SK-N-SH treated with all-trans-retinoic acid at 6 μM for 48 hours (cell line): ENCODE data around the gene PARD3B.

Experiments
- ATAC-seq: fragments of 200-7000 bp; cut with Tn5 transposase; 3 replicates; pipeline ENCODE4 v1.9.1; 2020; ENCODE audit warnings: mild to moderate bottlenecking, moderate library complexity
- ARNTL ChIP-seq: fragments of 450-650 bp; formaldehyde crosslinking; IDR thresholded peaks from 2 replicates; pipeline ENCODE4 v1.5.0; 2020; ENCODE audit warnings: low read depth, mild to moderate bottlenecking, moderate library complexity, borderline replicate concordance
- BACH2 ChIP-seq: fragments of 250-450 bp; sonication (Bioruptor Pico); IDR thresholded peaks from 2 replicates; pipeline ENCODE4 v1.9.0; 2021; ENCODE audit warnings: mild to moderate bottlenecking, borderline replicate concordance
- ESRRG ChIP-seq: fragments of 250-450 bp; sonication (Bioruptor Pico); IDR thresholded peaks from 2 replicates; pipeline ENCODE4 v1.6.1; 2021; ENCODE audit warnings: mild to moderate bottlenecking
- GLIS3 ChIP-seq: fragments of 250-450 bp; sonication (Bioruptor Pico); IDR thresholded peaks from 2 replicates; pipeline ENCODE4 v1.5.0; 2020; ENCODE audit warnings: mild to moderate bottlenecking, moderate library complexity
- ISL1 ChIP-seq: fragments of 250-450 bp; sonication (Bioruptor Pico); IDR thresholded peaks from 2 replicates; pipeline ENCODE4 v2.1.2; 2022; ENCODE audit warnings: mild to moderate bottlenecking, moderate library complexity
- OSR1 ChIP-seq: fragments of 250-450 bp; sonication (Bioruptor Pico); IDR thresholded peaks from 2 replicates; pipeline ENCODE4 v1.8.0; 2022; ENCODE audit warnings: moderate library complexity, mild to moderate bottlenecking, inconsistent platforms
- PPARA ChIP-seq: fragments of 250-450 bp; sonication (Bioruptor Pico); IDR thresholded peaks from 2 replicates; pipeline ENCODE4 v1.5.0; 2020; ENCODE audit warnings: mild to moderate bottlenecking, borderline replicate concordance
- RARB ChIP-seq: fragments of 250-450 bp; sonication (Bioruptor Pico); IDR thresholded peaks from 2 replicates; pipeline ENCODE4 v1.8.0; 2021; ENCODE audit warnings: mild to moderate bottlenecking, moderate library complexity
- SNAI2 ChIP-seq: fragments of 250-450 bp; sonication (Bioruptor Pico); IDR thresholded peaks from 2 replicates; pipeline ENCODE4 v1.5.0; 2020; ENCODE audit warnings: mild to moderate bottlenecking, moderate library complexity
- TCF4 ChIP-seq: fragments of 250-450 bp; sonication (Bioruptor Pico); IDR thresholded peaks from 2 replicates; pipeline ENCODE4 v1.8.0; 2021; ENCODE audit warnings: mild to moderate bottlenecking, moderate library complexity, borderline replicate concordance
- TOX ChIP-seq: fragments of 250-450 bp; sonication (Bioruptor Pico); IDR thresholded peaks from 2 replicates; pipeline ENCODE4 v1.8.0; 2021; ENCODE audit warnings: mild to moderate bottlenecking, moderate library complexity, borderline replicate concordance
- ZC3H10 ChIP-seq: fragments of 250-450 bp; sonication (Bioruptor Pico); IDR thresholded peaks from 2 replicates; pipeline ENCODE4 v1.5.1; 2021; ENCODE audit warnings: mild to moderate bottlenecking, moderate library complexity
- ZFP3 ChIP-seq: fragments of 250-450 bp; sonication (Bioruptor Pico); IDR thresholded peaks from 2 replicates; pipeline ENCODE4 v1.5.0; 2020; ENCODE audit warnings: mild to moderate bottlenecking, moderate library complexity
- ZFP30 ChIP-seq: fragments of 450-650 bp; formaldehyde crosslinking; IDR thresholded peaks from 2 replicates; pipeline ENCODE4 v1.5.0; 2022; ENCODE audit warnings: mild to moderate bottlenecking, moderate library complexity
- ZNF565 ChIP-seq: fragments of 450-650 bp; formaldehyde crosslinking; conservative IDR thresholded peaks from 2 replicates; pipeline ENCODE4 v1.5.0; 2020; ENCODE audit warnings: low read depth, mild to moderate bottlenecking, moderate library complexity
- ZNF70 ChIP-seq: fragments of 450-650 bp; formaldehyde crosslinking; IDR thresholded peaks from 2 replicates; pipeline ENCODE4 v1.5.0; 2020; ENCODE audit warnings: mild to moderate bottlenecking, moderate library complexity
- TF ChIP-seq, protein P1 (sequence below): fragments of 250-450 bp; sonication (Bioruptor Pico); IDR thresholded peaks from 2 replicates; pipeline ENCODE4 v1.8.0; 2021; ENCODE audit warnings: low read depth, mild to moderate bottlenecking, moderate library complexity, borderline replicate concordance
- TF ChIP-seq, protein P2 (sequence below): fragments of 250-450 bp; sonication (Bioruptor Pico); IDR thresholded peaks from 2 replicates; pipeline ENCODE4 v1.5.0; 2020; ENCODE audit warnings: mild to moderate bottlenecking, moderate library complexity
- TF ChIP-seq, protein P3 (sequence below): fragments of 250-450 bp; sonication (Bioruptor Pico); IDR thresholded peaks from 2 replicates; pipeline ENCODE4 v1.5.1; 2020; ENCODE audit warnings: low read depth, mild to moderate bottlenecking, moderate library complexity
- TF ChIP-seq, protein P4 (sequence below): fragments of 250-450 bp; sonication (Bioruptor Pico); IDR thresholded peaks from 2 replicates; pipeline ENCODE4 v1.8.0; 2020; ENCODE audit warnings: mild to moderate bottlenecking, moderate library complexity, borderline replicate concordance
- TF ChIP-seq, protein P5 (sequence below): fragments of 250-450 bp; sonication (Bioruptor Pico); IDR thresholded peaks from 2 replicates; pipeline ENCODE4 v1.5.1; 2021; ENCODE audit warnings: mild to moderate bottlenecking, moderate library complexity

The PARD3B gene

DNA sequence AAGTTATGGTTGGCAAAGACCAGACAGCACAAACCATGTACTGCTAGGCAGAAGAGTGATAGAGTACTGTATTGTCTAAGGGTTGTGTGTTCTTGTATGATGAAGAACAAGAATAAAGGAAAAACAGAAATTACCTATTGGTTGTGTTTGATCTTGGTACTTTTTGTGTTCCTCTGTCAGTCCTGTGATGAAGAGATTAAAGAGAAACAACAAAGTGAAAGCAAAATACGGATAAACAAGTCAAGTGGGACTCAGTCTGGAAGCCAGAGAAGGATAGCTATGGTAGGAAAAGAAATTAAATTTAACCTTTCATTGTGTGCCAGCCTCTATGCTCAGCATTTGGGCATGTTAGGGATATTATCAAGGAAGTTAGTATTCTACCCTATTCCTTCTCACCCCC lies 413.1 kb downstream of the PARD3B start (continued):
- TF ChIP-seq, protein P1, sequence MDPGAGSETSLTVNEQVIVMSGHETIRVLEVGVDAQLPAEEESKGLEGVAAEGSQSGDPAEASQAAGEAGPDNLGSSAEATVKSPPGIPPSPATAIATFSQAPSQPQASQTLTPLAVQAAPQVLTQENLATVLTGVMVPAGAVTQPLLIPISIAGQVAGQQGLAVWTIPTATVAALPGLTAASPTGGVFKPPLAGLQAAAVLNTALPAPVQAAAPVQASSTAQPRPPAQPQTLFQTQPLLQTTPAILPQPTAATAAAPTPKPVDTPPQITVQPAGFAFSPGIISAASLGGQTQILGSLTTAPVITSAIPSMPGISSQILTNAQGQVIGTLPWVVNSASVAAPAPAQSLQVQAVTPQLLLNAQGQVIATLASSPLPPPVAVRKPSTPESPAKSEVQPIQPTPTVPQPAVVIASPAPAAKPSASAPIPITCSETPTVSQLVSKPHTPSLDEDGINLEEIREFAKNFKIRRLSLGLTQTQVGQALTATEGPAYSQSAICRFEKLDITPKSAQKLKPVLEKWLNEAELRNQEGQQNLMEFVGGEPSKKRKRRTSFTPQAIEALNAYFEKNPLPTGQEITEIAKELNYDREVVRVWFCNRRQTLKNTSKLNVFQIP (CRISPR knock-in tag): no peak
- TF ChIP-seq RARB (CRISPR knock-in tag): no peak
- TF ChIP-seq, protein P2, sequence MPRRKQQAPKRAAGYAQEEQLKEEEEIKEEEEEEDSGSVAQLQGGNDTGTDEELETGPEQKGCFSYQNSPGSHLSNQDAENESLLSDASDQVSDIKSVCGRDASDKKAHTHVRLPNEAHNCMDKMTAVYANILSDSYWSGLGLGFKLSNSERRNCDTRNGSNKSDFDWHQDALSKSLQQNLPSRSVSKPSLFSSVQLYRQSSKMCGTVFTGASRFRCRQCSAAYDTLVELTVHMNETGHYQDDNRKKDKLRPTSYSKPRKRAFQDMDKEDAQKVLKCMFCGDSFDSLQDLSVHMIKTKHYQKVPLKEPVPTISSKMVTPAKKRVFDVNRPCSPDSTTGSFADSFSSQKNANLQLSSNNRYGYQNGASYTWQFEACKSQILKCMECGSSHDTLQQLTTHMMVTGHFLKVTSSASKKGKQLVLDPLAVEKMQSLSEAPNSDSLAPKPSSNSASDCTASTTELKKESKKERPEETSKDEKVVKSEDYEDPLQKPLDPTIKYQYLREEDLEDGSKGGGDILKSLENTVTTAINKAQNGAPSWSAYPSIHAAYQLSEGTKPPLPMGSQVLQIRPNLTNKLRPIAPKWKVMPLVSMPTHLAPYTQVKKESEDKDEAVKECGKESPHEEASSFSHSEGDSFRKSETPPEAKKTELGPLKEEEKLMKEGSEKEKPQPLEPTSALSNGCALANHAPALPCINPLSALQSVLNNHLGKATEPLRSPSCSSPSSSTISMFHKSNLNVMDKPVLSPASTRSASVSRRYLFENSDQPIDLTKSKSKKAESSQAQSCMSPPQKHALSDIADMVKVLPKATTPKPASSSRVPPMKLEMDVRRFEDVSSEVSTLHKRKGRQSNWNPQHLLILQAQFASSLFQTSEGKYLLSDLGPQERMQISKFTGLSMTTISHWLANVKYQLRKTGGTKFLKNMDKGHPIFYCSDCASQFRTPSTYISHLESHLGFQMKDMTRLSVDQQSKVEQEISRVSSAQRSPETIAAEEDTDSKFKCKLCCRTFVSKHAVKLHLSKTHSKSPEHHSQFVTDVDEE (CRISPR knock-in tag): no peak
- no peak for TF ChIP-seq TOX (CRISPR knock-in tag)

DNA sequence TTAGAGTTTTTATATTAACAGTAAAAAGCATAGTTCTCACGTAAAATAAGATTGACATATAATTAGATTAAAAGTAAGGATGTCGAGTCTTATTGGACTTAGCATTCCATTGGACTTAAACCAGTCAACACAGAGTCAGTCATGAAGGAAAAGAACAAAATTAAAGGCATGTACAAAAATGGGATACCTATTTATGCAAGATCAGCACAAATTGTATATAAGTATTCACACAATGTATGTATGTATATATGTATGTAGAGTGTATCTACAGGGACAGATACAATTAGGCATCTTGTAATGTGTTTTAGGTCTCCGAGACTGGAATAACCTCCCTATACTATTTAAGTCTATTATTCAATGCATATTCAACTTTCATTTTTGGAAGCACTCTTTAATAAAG lies 419.1 kb downstream of the PARD3B start:
- no peak for ATAC-seq
- TF ChIP-seq PPARA: no peak
- TF ChIP-seq, protein P3, sequence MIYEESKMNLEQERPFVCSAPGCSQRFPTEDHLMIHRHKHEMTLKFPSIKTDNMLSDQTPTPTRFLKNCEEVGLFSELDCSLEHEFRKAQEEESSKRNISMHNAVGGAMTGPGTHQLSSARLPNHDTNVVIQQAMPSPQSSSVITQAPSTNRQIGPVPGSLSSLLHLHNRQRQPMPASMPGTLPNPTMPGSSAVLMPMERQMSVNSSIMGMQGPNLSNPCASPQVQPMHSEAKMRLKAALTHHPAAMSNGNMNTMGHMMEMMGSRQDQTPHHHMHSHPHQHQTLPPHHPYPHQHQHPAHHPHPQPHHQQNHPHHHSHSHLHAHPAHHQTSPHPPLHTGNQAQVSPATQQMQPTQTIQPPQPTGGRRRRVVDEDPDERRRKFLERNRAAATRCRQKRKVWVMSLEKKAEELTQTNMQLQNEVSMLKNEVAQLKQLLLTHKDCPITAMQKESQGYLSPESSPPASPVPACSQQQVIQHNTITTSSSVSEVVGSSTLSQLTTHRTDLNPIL: no peak
- no peak for TF ChIP-seq RARB (CRISPR knock-in tag)
- TF ChIP-seq, protein P4, sequence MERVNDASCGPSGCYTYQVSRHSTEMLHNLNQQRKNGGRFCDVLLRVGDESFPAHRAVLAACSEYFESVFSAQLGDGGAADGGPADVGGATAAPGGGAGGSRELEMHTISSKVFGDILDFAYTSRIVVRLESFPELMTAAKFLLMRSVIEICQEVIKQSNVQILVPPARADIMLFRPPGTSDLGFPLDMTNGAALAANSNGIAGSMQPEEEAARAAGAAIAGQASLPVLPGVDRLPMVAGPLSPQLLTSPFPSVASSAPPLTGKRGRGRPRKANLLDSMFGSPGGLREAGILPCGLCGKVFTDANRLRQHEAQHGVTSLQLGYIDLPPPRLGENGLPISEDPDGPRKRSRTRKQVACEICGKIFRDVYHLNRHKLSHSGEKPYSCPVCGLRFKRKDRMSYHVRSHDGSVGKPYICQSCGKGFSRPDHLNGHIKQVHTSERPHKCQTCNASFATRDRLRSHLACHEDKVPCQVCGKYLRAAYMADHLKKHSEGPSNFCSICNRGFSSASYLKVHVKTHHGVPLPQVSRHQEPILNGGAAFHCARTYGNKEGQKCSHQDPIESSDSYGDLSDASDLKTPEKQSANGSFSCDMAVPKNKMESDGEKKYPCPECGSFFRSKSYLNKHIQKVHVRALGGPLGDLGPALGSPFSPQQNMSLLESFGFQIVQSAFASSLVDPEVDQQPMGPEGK (CRISPR knock-in tag): no peak
- TF ChIP-seq, protein P1 (CRISPR knock-in tag): no peak
- no peak for TF ChIP-seq ARNTL (CRISPR knock-in tag)
- TF ChIP-seq OSR1 (CRISPR knock-in tag): no peak
- no peak for TF ChIP-seq TCF4
- no peak for TF ChIP-seq SNAI2
- no peak for TF ChIP-seq ZNF70 (CRISPR knock-in tag)
- TF ChIP-seq ISL1 (CRISPR knock-in tag): no peak
- no peak for TF ChIP-seq ZFP3 (CRISPR knock-in tag)
- no peak for TF ChIP-seq BACH2
- TF ChIP-seq GLIS3 (CRISPR knock-in tag): no peak
- no peak for TF ChIP-seq ZC3H10
- no peak for TF ChIP-seq ESRRG (CRISPR knock-in tag)
- no peak for TF ChIP-seq ZFP30 (CRISPR knock-in tag)
- TF ChIP-seq ZNF565 (CRISPR knock-in tag): no peak
- TF ChIP-seq, protein P5, sequence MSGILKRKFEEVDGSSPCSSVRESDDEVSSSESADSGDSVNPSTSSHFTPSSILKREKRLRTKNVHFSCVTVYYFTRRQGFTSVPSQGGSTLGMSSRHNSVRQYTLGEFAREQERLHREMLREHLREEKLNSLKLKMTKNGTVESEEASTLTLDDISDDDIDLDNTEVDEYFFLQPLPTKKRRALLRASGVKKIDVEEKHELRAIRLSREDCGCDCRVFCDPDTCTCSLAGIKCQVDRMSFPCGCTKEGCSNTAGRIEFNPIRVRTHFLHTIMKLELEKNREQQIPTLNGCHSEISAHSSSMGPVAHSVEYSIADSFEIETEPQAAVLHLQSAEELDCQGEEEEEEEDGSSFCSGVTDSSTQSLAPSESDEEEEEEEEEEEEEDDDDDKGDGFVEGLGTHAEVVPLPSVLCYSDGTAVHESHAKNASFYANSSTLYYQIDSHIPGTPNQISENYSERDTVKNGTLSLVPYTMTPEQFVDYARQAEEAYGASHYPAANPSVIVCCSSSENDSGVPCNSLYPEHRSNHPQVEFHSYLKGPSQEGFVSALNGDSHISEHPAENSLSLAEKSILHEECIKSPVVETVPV: no peak
- TF ChIP-seq, protein P2 (CRISPR knock-in tag): no peak
